IMR-90 (cell line): ENCODE measurements around the gene DDX27. TPM values are rescaled to one million over a fixed set of nuclear protein-coding genes. Genes with fewer than 3 reads are reported as not detected.

Experiments
- ATAC-seq: fragments of 200-7000 bp; cut with Tn5 transposase; 2 replicates; pipeline ENCODE4 v1.9.1; 2020; ENCODE audit warnings: low read depth, mild to moderate bottlenecking, moderate library complexity
- BruUV-seq: library from RNA; stranded (reverse); fragments of 400-500 nt; replicated peaks from 2 replicates; lab custom pipeline; 2021; lab: Mats Ljungman, UMichigan
- CTCF ChIA-PET: fragments of 300-600 bp; formaldehyde crosslinking; extraction: SDS; loops from one replicate; lab custom pipeline; 2021; ENCODE audit warnings: antibody characterized with exemption; lab: Yijun Ruan, JAX
- POLR2A ChIA-PET: fragments of 300-600 bp; sonication (Branson Sonifier 250); formaldehyde crosslinking; loops from one replicate; lab custom pipeline; 2022; ENCODE audit warnings: antibody characterized with exemption; ENCODE audit not compliant: unreplicated experiment; lab: Charles Lee
- DNase-seq: peaks from one replicate; pipeline ENCODE4 v3.0.0; 2013
- H2AFZ ChIP-seq: replicated peaks from 2 replicates; pipeline ENCODE3; 2013; ENCODE audit warnings: low read length, mild to moderate bottlenecking; ENCODE audit not compliant: poor library complexity
- H2AK5ac ChIP-seq: 2 replicates; pipeline ENCODE4 v1.6.1; 2013; ENCODE audit warnings: low read depth, low read length, inconsistent platforms
- H2AK9ac ChIP-seq: replicated peaks from 2 replicates; pipeline ENCODE3; 2013; ENCODE audit warnings: mild to moderate bottlenecking, low read depth, low read length, moderate library complexity; ENCODE audit not compliant: poor library complexity
- H2BK120ac ChIP-seq: 2 replicates; pipeline ENCODE4 v1.6.1; 2013; ENCODE audit warnings: low read depth, low read length, inconsistent platforms
- H2BK15ac ChIP-seq: 3 replicates; pipeline ENCODE4 v1.6.1; 2013; ENCODE audit warnings: low read depth, low read length, inconsistent platforms
- H2BK20ac ChIP-seq: 2 replicates; pipeline ENCODE4 v1.6.1; 2013; ENCODE audit warnings: low read depth, mild to moderate bottlenecking, inconsistent platforms, low read length, moderate library complexity
- H2BK5ac ChIP-seq: 2 replicates; pipeline ENCODE4 v1.6.1; 2013; ENCODE audit warnings: mild to moderate bottlenecking, low read depth, low read length, inconsistent platforms; ENCODE audit not compliant: poor library complexity, severe bottlenecking
- H3K14ac ChIP-seq: replicated peaks from 2 replicates; pipeline ENCODE4 v1.6.1; 2013; ENCODE audit warnings: low read depth, low read length, inconsistent platforms
- H3K18ac ChIP-seq: 2 replicates; pipeline ENCODE4 v1.6.1; 2013; ENCODE audit warnings: low read depth, low read length, control low read depth
- H3K23ac ChIP-seq: 2 replicates; pipeline ENCODE4 v1.6.1; 2013; ENCODE audit warnings: low read depth, low read length, inconsistent platforms
- H3K27ac ChIP-seq: 2 replicates; pipeline ENCODE4 v1.5.1; 2013; ENCODE audit warnings: mild to moderate bottlenecking, control low read depth, low read length; ENCODE audit not compliant: insufficient read depth
- H3K27me3 ChIP-seq: 2 replicates; pipeline ENCODE4 v1.6.1; 2013; ENCODE audit warnings: low read length; ENCODE audit not compliant: control insufficient read depth, insufficient read depth
- H3K36me3 ChIP-seq: 2 replicates; pipeline ENCODE4 v1.6.1; 2013; ENCODE audit warnings: low read length, mixed read lengths; ENCODE audit not compliant: control insufficient read depth, insufficient read depth
- H3K4ac ChIP-seq: 2 replicates; pipeline ENCODE4 v1.6.1; 2013; ENCODE audit warnings: low read depth, low read length, inconsistent platforms
- H3K4me1 ChIP-seq: 2 replicates; pipeline ENCODE4 v1.6.1; 2013; ENCODE audit warnings: low read length, mixed read lengths; ENCODE audit not compliant: control insufficient read depth, insufficient read depth
- H3K4me2 ChIP-seq: 2 replicates; pipeline ENCODE4 v1.6.1; 2013; ENCODE audit warnings: low read depth, mild to moderate bottlenecking, control low read depth, low read length, moderate library complexity
- H3K4me3 ChIP-seq: 2 replicates; pipeline ENCODE4 v1.5.1; 2013; ENCODE audit warnings: low read depth, mild to moderate bottlenecking, control low read depth, low read length, moderate library complexity; ENCODE audit not compliant: insufficient read depth
- H3K56ac ChIP-seq: 2 replicates; pipeline ENCODE4 v1.6.1; 2013; ENCODE audit warnings: low read length, inconsistent platforms; ENCODE audit not compliant: insufficient read depth; ENCODE audit errors: extremely low read depth
- H3K79me1 ChIP-seq, 2 experiments: 2 replicates each; pipeline ENCODE4 v1.6.1; 2013; ENCODE audit warnings: low read length in 2 of 2, inconsistent platforms in 1 of 2, low read depth in 1 of 2
- H3K9ac ChIP-seq: 2 replicates; pipeline ENCODE4 v1.6.1; 2013; ENCODE audit warnings: low read depth, low read length, control low read depth
- H3K9me1 ChIP-seq: 2 replicates; pipeline ENCODE4 v1.6.1; 2013; ENCODE audit warnings: low read length, inconsistent platforms; ENCODE audit not compliant: insufficient read depth
- H3K9me3 ChIP-seq: 2 replicates; pipeline ENCODE4 v1.6.1; 2013; ENCODE audit warnings: low read length; ENCODE audit not compliant: control insufficient read depth, insufficient read depth
- H4K20me1 ChIP-seq: 2 replicates; pipeline ENCODE4 v1.6.1; 2013; ENCODE audit warnings: low read length, inconsistent platforms; ENCODE audit not compliant: insufficient read depth
- H4K5ac ChIP-seq: 2 replicates; pipeline ENCODE4 v1.6.1; 2013; ENCODE audit warnings: mild to moderate bottlenecking, low read depth, low read length, control low read depth
- H4K8ac ChIP-seq, 2 experiments: 2 replicates each; pipeline ENCODE4 v1.6.1; 2013; ENCODE audit warnings: low read depth in 2 of 2, low read length in 2 of 2, control low read depth in 1 of 2, inconsistent platforms in 1 of 2
- H4K91ac ChIP-seq: 2 replicates; pipeline ENCODE4 v1.6.1; 2013; ENCODE audit warnings: low read depth, low read length, inconsistent platforms; ENCODE audit not compliant: insufficient read depth
- BHLHE40 ChIP-seq: fragments of 150-350 bp; IDR thresholded peaks from 2 replicates; pipeline ENCODE4 v1.6.1; 2016; ENCODE audit warnings: mild to moderate bottlenecking, low read depth, low read length
- WGBS, 2 experiments: methylation state at CpG; one replicate each; pipeline versions ENCODE4 v1.1.5 to v1.1.7; 2013; ENCODE audit warnings: missing lambda C conversion rate in 2 of 2; ENCODE audit not compliant: insufficient read length in 1 of 2; ENCODE audit errors: extremely low coverage in 2 of 2; 5-methylcytosine and 5-hydroxymethylcytosine counted together
- dilution Hi-C: fragments of 300-500 bp; cut with HindIII; formaldehyde crosslinking; loops from one replicate; pipeline ENCODE4 v1.14.3; 2018; ENCODE audit warnings: low sequenced_read_pairs; ENCODE audit not compliant: unreplicated experiment
- in situ Hi-C: fragments of 300-500 bp; cut with MboI; formaldehyde crosslinking; loops from 3 replicates; pipeline ENCODE4 v1.14.3; 2019; ENCODE audit warnings: low sequenced_read_pairs, inconsistent platforms, mixed read lengths
- intact Hi-C: fragments of 100-400 bp; cut with micrococcal nuclease; formaldehyde crosslinking; loops from 2 replicates; pipeline ENCODE4 v1.10.0; 2022
- polyA plus RNA-seq, 3 experiments: library from polyadenylated mRNA; depleted of rRNA; stranded (reverse); fragments of >200 nt; gene quantifications; 2 replicates each; pipeline ENCODE4 v1.2.3, GENCODE V29; 2012; ENCODE audit warnings: low replicate concordance in 1 of 3
- total RNA-seq: library from RNA; depleted of rRNA; stranded (reverse); fragments of >200 nt; gene quantifications from 2 replicates; pipeline ENCODE4 v1.2.3, GENCODE V29; 2012

The DDX27 gene
- total and polyA plus RNA-seq, 2 of the 4 experiments (the other 2 are of a cell fraction), result 33.2 to 36.7 TPM

GRCh38 chr20:49187330-49187850 lies 31.8 kb upstream of the DDX27 start:
- CTCF ChIA-PET, result interaction anchor here (0.5 to 1.2 kb wide), 3 partner anchors 12 to 30 kb away, joined by 3 to 5 read pairs (median 4); no protein-coding TSS in a partner anchor
- Histone ChIP-seq H2BK5ac (peak overlapping the region; percentile 72), H3K79me1 (peaks cover 5 to 35% of the 10 kb centered on the region in 2 experiments; a peak in 3 of 4 replicates), H3K4me2 (peak overlapping the region; percentile 91), H3K4me3 (peak overlapping the region; percentile 75), H3K9ac (peak overlapping the region; percentile 85), H4K20me1 (peaks cover 46% of the 10 kb centered on the region), H4K91ac (no peak overlapping the region), H4K8ac (no peak overlapping the region), H3K27ac (peak overlapping the region; percentile 83), H3K14ac (peak overlapping the region; percentile 0), H2BK15ac (no peak overlapping the region), H2AK5ac (peak overlapping the region; percentile 7; the same call in 1 of the 2 replicates), H3K56ac (peak overlapping the region; percentile 39; the same call in 1 of the 2 replicates), H3K4me1 (no peaks in the 10 kb centered on the region), H3K4ac (peak overlapping the region; percentile 12), H2AK9ac (peak overlapping the region; percentile 45), H3K9me3 (no peaks in the 10 kb centered on the region), H2AFZ (peak overlapping the region; percentile 89), H3K9me1 (no peaks in the 10 kb centered on the region), H4K5ac (no peak overlapping the region), H3K23ac (peak overlapping the region; percentile 9), H3K18ac (no peak overlapping the region), H3K36me3 (no peaks in the 10 kb centered on the region), H2BK120ac (no peak overlapping the region), H2BK20ac (no peak overlapping the region), H3K27me3 (no peaks in the 10 kb centered on the region)
- DNase-seq, result no peak
- dilution Hi-C loops (no loop called here), in situ Hi-C loops (no loop called here), intact Hi-C loops (loop anchor here (1.0 to 10.0 kb wide), 4 partner anchors 21 to 380 kb away; partner anchors contain the start of gene PTGIS)
- no TSS peak for BruUV-seq
- POLR2A ChIA-PET, result interaction anchor here (0.5 to 0.6 kb wide), 2 partner anchors 19 to 1541 kb away, joined by 5 read pairs; no protein-coding TSS in a partner anchor
- TF ChIP-seq BHLHE40, result no peak
- 1% methylated on average over 9 of the region's 29 CpGs; no CpG with 5 or more reads in 1 of the 2 experiments for WGBS, 2 experiments
- ATAC-seq, result no peak
